OCI-LY1 (cell line): ENCODE measurements around the gene TNFRSF11A.

Experiments used
- H2AFZ ChIP-seq: fragments of 200-600 bp; sonication (generic), shearing (Covaris generic); 2 replicates; pipeline ENCODE4 v1.6.0; 2014; ENCODE audit warnings: antibody characterized with exemption, mild to moderate bottlenecking, low read length
- H3F3A ChIP-seq: fragments of 200-600 bp; sonication (generic), shearing (Covaris generic); 2 replicates; pipeline ENCODE4 v1.6.0; 2014; ENCODE audit warnings: mild to moderate bottlenecking, antibody characterized with exemption, low read length, moderate library complexity; ENCODE audit not compliant: insufficient read depth
- H3K27ac ChIP-seq: fragments of 200-600 bp; sonication (generic); 2 replicates; pipeline ENCODE4 v1.5.1; 2014; ENCODE audit warnings: low read length, mixed run types, mild to moderate bottlenecking, low read depth; ENCODE audit not compliant: poor library complexity, severe bottlenecking
- H3K27me3 ChIP-seq: fragments of 200-600 bp; sonication (generic); 2 replicates; pipeline ENCODE4 v1.6.0; 2014; ENCODE audit warnings: antibody characterized with exemption, mild to moderate bottlenecking, low read length, moderate library complexity; ENCODE audit not compliant: insufficient read depth
- H3K36me3 ChIP-seq: fragments of 200-600 bp; sonication (generic); 2 replicates; pipeline ENCODE4 v1.6.1; 2014; ENCODE audit warnings: mild to moderate bottlenecking, antibody characterized with exemption, low read length, moderate library complexity, mixed read lengths; ENCODE audit not compliant: insufficient read depth
- H3K4me1 ChIP-seq: fragments of 200-600 bp; sonication (generic); 2 replicates; pipeline ENCODE4 v1.5.1; 2014; ENCODE audit warnings: mild to moderate bottlenecking, low read length, moderate library complexity; ENCODE audit not compliant: insufficient read depth, severe bottlenecking
- H3K4me2 ChIP-seq: fragments of 200-600 bp; sonication (generic), shearing (Covaris generic); 2 replicates; pipeline ENCODE4 v1.6.1; 2014; ENCODE audit warnings: low read length
- H3K4me3 ChIP-seq: fragments of 200-600 bp; sonication (generic); 2 replicates; pipeline ENCODE4 v1.5.1; 2014; ENCODE audit warnings: low read length, low read depth, mild to moderate bottlenecking, mixed read lengths; ENCODE audit not compliant: poor library complexity, severe bottlenecking
- H3K79me2 ChIP-seq: fragments of 200-600 bp; shearing (Covaris generic); 2 replicates; pipeline ENCODE4 v1.6.1; 2016; ENCODE audit warnings: mixed run types, low read length, mixed read lengths; ENCODE audit not compliant: insufficient read depth
- H3K9ac ChIP-seq: fragments of 200-600 bp; sonication (generic), shearing (Covaris generic); 2 replicates; pipeline ENCODE4 v1.6.1; 2014; ENCODE audit warnings: mild to moderate bottlenecking, low read length, mixed read lengths
- H3K9me2 ChIP-seq: fragments of 200-600 bp; sonication (generic), shearing (Covaris generic); 2 replicates; pipeline ENCODE4 v1.6.1; 2014; ENCODE audit warnings: low read depth, mild to moderate bottlenecking, low read length, mixed read lengths
- H3K9me3 ChIP-seq: fragments of 200-600 bp; shearing (Covaris generic); 2 replicates; pipeline ENCODE4 v1.6.1; 2014; ENCODE audit warnings: low read length, mixed read lengths
- H4K20me1 ChIP-seq: fragments of 200-600 bp; sonication (generic), shearing (Covaris generic); 2 replicates; pipeline ENCODE4 v1.6.0; 2016; ENCODE audit warnings: mild to moderate bottlenecking, low read length; ENCODE audit not compliant: insufficient read depth
- CTCF ChIP-seq: fragments of 200-600 bp; sonication (generic), shearing (Covaris generic); IDR thresholded peaks from 2 replicates; pipeline ENCODE4 v1.5.1; 2017; ENCODE audit warnings: mild to moderate bottlenecking, antibody characterized with exemption, low read length, moderate library complexity, mixed read lengths
- EZH2 ChIP-seq: fragments of 200-600 bp; sonication (generic), shearing (Covaris generic); IDR thresholded peaks from 2 replicates; pipeline ENCODE4 v1.8.0; 2017; ENCODE audit warnings: borderline replicate concordance, mixed run types, mild to moderate bottlenecking, antibody characterized with exemption, low read length, moderate library complexity, mixed read lengths

The TNFRSF11A gene

GRCh38 chr18:62294073-62294472 lies 31.0 kb upstream of the TNFRSF11A start:
- Histone ChIP-seq H3K36me3 (peaks cover 50% of the 10 kb centered on the region), H3K79me2 (no peaks in the 10 kb centered on the region), H3K9ac (no peak overlapping the region), H3K27me3 (no peaks in the 10 kb centered on the region), H3K9me3 (no peaks in the 10 kb centered on the region), H3K4me2 (no peak overlapping the region), H2AFZ (no peak overlapping the region), H3K9me2 (no peaks in the 10 kb centered on the region), H3F3A (no peaks in the 10 kb centered on the region), H3K27ac (no peak overlapping the region), H4K20me1 (no peaks in the 10 kb centered on the region), H3K4me3 (no peak overlapping the region), H3K4me1 (no peaks in the 10 kb centered on the region)
- TF ChIP-seq CTCF = no peak
- TF ChIP-seq EZH2 = no peak

DNA sequence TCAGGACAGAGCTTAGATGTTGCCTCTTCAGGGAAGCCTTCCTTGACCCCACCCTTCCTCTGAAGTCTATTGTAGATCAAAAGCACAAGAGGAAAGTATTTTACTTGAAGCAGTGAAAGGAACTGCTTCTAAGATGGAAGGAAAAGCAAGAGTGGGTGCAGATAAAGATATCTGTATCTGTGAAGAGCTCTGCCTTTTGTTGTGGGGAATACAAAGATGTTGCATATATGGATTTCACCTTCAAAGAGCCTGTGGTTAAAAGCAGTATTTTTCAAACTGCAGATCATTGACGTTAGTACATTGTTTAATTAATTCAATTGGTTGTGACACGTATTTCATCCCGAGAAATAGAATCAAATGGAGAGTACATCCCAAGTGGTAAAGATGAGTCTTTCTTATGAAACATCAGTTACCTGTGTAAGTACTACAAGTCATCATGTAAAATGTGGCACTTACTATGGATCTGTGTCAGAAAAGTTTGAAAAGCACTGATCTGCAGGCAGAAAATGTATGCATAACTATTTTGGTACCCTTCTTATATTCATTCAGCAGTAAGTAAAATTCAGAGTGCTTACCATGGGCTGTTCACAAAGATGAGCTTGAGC lies 24.6 kb upstream of the TNFRSF11A start:
- no peaks in the 10 kb centered on the region for H3K27me3 ChIP-seq
- H3K36me3 ChIP-seq = peaks cover 50% of the 10 kb centered on the region; the same call in 1 of the 2 replicates
- H3K9me3 ChIP-seq = no peaks in the 10 kb centered on the region
- H3K4me1 ChIP-seq = no peaks in the 10 kb centered on the region
- H3K9me2 ChIP-seq = no peaks in the 10 kb centered on the region
- H3F3A ChIP-seq = no peaks in the 10 kb centered on the region
- no peak overlapping the region for H3K27ac ChIP-seq
- H4K20me1 ChIP-seq = no peaks in the 10 kb centered on the region
- H3K79me2 ChIP-seq = no peaks in the 10 kb centered on the region
- H2AFZ ChIP-seq = no peak overlapping the region
- H3K4me3 ChIP-seq = no peak overlapping the region
- TF ChIP-seq EZH2 (no peak), CTCF (no peak)
- H3K9ac ChIP-seq = no peak overlapping the region
- no peak overlapping the region for H3K4me2 ChIP-seq

DNA sequence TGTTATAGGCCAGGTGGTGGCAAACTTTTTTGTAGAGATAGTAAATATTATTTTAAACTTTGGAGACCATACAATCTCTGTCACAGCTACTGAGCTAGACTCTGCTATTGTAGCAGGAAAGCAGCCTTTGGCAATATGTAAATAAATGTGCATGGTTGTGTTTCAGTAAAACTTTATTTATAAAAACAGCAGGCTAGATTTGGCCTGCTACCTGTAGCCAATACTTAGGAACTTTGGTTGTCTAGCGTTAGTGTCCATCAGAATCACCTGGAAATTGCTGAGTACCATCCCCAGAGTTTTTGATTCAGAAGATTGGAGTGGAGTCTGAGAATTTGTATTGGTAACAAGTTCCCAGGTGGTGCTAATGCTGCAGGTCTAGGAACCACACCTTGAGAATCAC lies 23.8 kb upstream of the TNFRSF11A start:
- Histone ChIP-seq H3F3A (no peaks in the 10 kb centered on the region), H2AFZ (no peak overlapping the region), H4K20me1 (no peaks in the 10 kb centered on the region), H3K27me3 (no peaks in the 10 kb centered on the region), H3K27ac (no peak overlapping the region), H3K36me3 (peaks cover 50% of the 10 kb centered on the region; the same call in 1 of the 2 replicates), H3K9me3 (no peaks in the 10 kb centered on the region), H3K4me3 (no peak overlapping the region), H3K4me2 (no peak overlapping the region), H3K4me1 (no peaks in the 10 kb centered on the region), H3K9ac (no peak overlapping the region), H3K79me2 (no peaks in the 10 kb centered on the region), H3K9me2 (no peaks in the 10 kb centered on the region)
- TF ChIP-seq CTCF (no peak), EZH2 (no peak)
